ENCODE measurements around the gene GUK1.
"Not testable (repeated sequence)": the region's sequence is repeated elsewhere in the genome, so short reads cannot be mapped to it uniquely, and the experiment has no call there.

The GUK1 gene

DNA sequence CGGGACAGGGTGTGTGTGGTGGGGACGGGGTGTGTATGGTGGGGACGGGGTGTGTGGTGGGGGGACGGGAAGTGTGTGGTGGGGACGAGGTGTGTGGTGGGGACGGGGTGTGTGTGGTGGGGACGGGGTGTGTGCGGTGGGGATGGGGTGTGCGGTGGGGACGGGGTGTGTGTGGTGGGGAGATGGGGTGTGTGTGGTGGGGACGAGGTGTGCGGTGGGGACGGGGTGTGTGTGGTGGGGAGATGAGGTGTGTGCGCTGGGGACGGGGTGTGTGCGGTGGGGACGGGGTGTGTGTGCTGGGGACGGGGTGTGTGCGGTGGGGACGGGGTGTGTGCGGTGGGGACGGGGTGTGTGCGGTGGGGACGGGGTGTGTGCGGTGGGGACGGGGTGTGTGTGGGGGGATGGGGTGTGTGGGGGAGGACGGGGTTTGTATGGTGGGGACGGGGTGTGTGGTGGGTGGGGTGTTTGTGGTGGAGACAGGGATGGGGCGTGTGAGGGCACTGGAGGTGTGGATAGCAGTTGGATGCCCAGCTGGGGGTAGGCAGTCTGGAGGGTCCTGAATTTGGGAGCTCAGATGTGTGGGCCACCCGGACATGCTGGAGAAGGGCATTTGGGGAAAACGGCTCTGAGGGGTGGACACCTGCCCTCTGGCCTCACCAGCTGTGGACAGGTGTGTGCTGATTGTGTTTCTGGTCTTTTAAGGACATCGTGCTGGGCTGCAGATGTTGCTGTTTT, 42.4 kb downstream of the GUK1 start:
- no peak for TF ChIP-seq Cebpa-rat (IDR thresholded peaks at IDR 0.05)
- H3K4me2 ChIP-seq: no peak overlapping the region
- peaks cover 0 to 51% (median 8%) of the 10 kb centered on the region in 11 experiments; a peak in 11 of 22 replicates for H4K20me1 ChIP-seq
- H3K4me1 ChIP-seq: peaks cover 19 to 31% (median 21%) of the 10 kb centered on the region in 10 experiments
- H3K9ac ChIP-seq: no peak overlapping the region; a peak in 1 of 22 replicates
- peaks cover 0 to 6% (median 0%) of the 10 kb centered on the region in 11 experiments; a peak in 1 of 22 replicates for H3K36me3 ChIP-seq
- no peak overlapping the region for H3K4me3 ChIP-seq
- no peaks in the 10 kb centered on the region for H3K27me3 ChIP-seq
- H3K27ac ChIP-seq: no peak overlapping the region
- H3K9me3 ChIP-seq (replicated peaks in 1 of 11): no peaks in the 10 kb centered on the region

GRCh38 chr1:228184152-228184551, 44.1 kb downstream of the GUK1 start:
- Histone ChIP-seq H3K4me2 (no peak overlapping the region), H3K9me3 (replicated peaks in 1 of 11) (peaks cover 0 to 13% (median 7%) of the 10 kb centered on the region in 11 experiments; a peak in 12 of 22 replicates), H3K27ac (no peak overlapping the region), H3K27me3 (no peaks in the 10 kb centered on the region), H3K4me1 (peaks cover 3 to 14% (median 4%) of the 10 kb centered on the region in 10 experiments; a peak in 17 of 20 replicates), H4K20me1 (peaks cover 0 to 35% (median 0%) of the 10 kb centered on the region in 11 experiments; a peak in 5 of 22 replicates), H3K4me3 (no peak overlapping the region), H3K9ac (no peak overlapping the region), H3K36me3 (peaks cover 0 to 6% (median 0%) of the 10 kb centered on the region in 11 experiments; a peak in 1 of 22 replicates)
- no peak for TF ChIP-seq Cebpa-rat (IDR thresholded peaks at IDR 0.05)

DNA sequence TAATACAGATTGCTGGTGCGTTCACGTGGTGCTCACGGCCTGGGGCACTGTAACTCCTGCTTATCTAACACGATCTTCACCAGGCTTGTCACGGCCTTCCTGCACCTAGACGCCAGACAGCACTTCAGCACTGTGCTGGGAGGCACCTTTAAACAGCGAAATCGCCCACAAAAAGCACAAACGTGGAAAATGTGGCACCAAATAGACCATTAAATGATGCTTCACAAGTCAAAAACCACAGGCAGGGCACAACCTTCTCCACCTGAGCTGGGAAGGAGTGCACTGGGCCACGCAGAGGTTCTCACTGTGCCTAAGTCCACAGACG, 45.5 kb downstream of the GUK1 start:
- H3K4me2 ChIP-seq: no peak overlapping the region
- no peaks in the 10 kb centered on the region for H3K4me1 ChIP-seq
- no peak overlapping the region for H3K9ac ChIP-seq
- peaks cover 0 to 13% (median 7%) of the 10 kb centered on the region in 11 experiments; a peak in 12 of 22 replicates for H3K9me3 ChIP-seq (replicated peaks in 1 of 11)
- H3K27ac ChIP-seq: no peak overlapping the region
- no peak for TF ChIP-seq Cebpa-rat (IDR thresholded peaks at IDR 0.05)
- peaks cover 0 to 26% (median 0%) of the 10 kb centered on the region in 11 experiments; a peak in 3 of 22 replicates for H4K20me1 ChIP-seq
- H3K36me3 ChIP-seq: peaks cover 0 to 6% (median 0%) of the 10 kb centered on the region in 11 experiments; a peak in 1 of 22 replicates
- H3K27me3 ChIP-seq: no peaks in the 10 kb centered on the region
- H3K4me3 ChIP-seq: no peak overlapping the region

GRCh38 chr1:228188249-228188648, 48.2 kb downstream of the GUK1 start:
- Histone ChIP-seq H3K9me3 (replicated peaks in 1 of 11) (peaks cover 0 to 13% (median 7%) of the 10 kb centered on the region in 11 experiments; a peak in 12 of 22 replicates), H4K20me1 (peaks cover 0 to 18% (median 0%) of the 10 kb centered on the region in 11 experiments; a peak in 1 of 22 replicates)
- not testable (repeated sequence) for H3K27me3 ChIP-seq, H3K9ac ChIP-seq, H3K27ac ChIP-seq, H3K4me1 ChIP-seq, H3K4me3 ChIP-seq, H3K4me2 ChIP-seq, H3K36me3 ChIP-seq

- Histone ChIP-seq H3K9me3 (replicated peaks in 1 of 11) (peaks cover 0 to 13% (median 7%) of the 10 kb centered on the region in 11 experiments; a peak in 12 of 22 replicates), H4K20me1 (peaks cover 0 to 8% (median 0%) of the 10 kb centered on the region in 11 experiments; a peak in 2 of 22 replicates), H3K4me1 (no peaks in the 10 kb centered on the region), H3K4me2 (no peak overlapping the region), H3K9ac (no peak overlapping the region), H3K36me3 (no peaks in the 10 kb centered on the region), H3K27me3 (no peaks in the 10 kb centered on the region), H3K27ac (no peak overlapping the region), H3K4me3 (no peak overlapping the region)
- no peak for TF ChIP-seq Cebpa-rat (IDR thresholded peaks at IDR 0.05)
Observed at GRCh38 chr1:228190182-228190581, 50.1 kb downstream of the GUK1 start.

DNA sequence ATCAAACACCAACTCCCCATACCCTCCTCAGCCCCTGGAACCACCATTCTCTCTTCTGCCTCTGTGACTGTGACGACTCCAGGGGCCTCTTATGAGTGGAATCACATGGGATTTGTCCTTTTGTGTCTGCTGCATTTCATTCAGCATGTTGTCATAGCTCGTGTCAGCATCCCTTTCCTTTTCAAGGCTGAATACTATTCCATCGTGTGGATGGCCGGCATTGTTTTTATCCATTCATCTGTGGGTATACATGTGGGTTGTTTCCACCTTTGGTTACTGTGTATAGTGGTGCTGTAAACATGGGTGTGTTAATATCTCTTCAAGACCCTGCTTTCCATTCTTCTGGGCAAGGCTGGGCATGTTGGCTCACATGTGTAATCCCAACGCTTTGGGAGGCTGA, 50.7 kb downstream of the GUK1 start:
- H3K4me2 ChIP-seq: no peak overlapping the region
- no peak for TF ChIP-seq Cebpa-rat (IDR thresholded peaks at IDR 0.05)

DNA sequence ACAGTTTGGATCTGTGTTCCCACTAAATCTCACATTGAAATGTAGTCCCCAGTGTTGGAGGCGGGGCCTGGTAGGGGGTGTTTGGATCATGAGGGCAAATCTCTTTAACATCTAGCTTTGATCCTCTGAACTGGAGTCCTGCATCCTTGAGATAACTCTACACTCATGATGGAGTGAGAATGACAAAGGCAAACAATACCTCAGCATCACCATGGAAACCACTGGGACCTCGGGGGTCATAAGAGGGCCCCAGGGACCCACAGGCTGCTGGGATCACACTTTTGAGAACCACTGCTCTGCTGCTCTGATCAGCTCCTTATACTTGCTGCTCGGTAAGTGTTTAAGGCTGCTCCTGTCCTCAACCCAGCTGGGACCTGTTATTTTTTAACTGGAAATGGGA, 54.4 kb downstream of the GUK1 start:
- H3K36me3 ChIP-seq: peaks cover 0 to 16% (median 8%) of the 10 kb centered on the region in 11 experiments; a peak in 9 of 22 replicates
- H3K4me1 ChIP-seq: no peaks in the 10 kb centered on the region
- H3K27me3 ChIP-seq: no peaks in the 10 kb centered on the region
- H3K27ac ChIP-seq: no peak overlapping the region
- no peak overlapping the region for H3K9ac ChIP-seq
- H3K4me3 ChIP-seq: no peak overlapping the region
- TF ChIP-seq Cebpa-rat (IDR thresholded peaks at IDR 0.05): no peak
- H3K9me3 ChIP-seq (replicated peaks in 1 of 11): peaks cover 12 to 22% (median 18%) of the 10 kb centered on the region in 11 experiments
- H4K20me1 ChIP-seq: peaks cover 0 to 8% (median 0%) of the 10 kb centered on the region in 11 experiments; a peak in 2 of 22 replicates
- H3K4me2 ChIP-seq: no peak overlapping the region

More for the DNA sequence above, 50.7 kb downstream of the GUK1 start:
- H3K4me1 ChIP-seq: no peaks in the 10 kb centered on the region
- H3K27me3 ChIP-seq: no peaks in the 10 kb centered on the region
- peaks cover 0 to 13% (median 7%) of the 10 kb centered on the region in 11 experiments; a peak in 12 of 22 replicates for H3K9me3 ChIP-seq (replicated peaks in 1 of 11)
- H3K27ac ChIP-seq: no peak overlapping the region
- H3K4me3 ChIP-seq: no peak overlapping the region
- no peak overlapping the region for H3K9ac ChIP-seq
- H4K20me1 ChIP-seq: peaks cover 0 to 8% (median 0%) of the 10 kb centered on the region in 11 experiments; a peak in 2 of 22 replicates
- no peaks in the 10 kb centered on the region for H3K36me3 ChIP-seq

DNA sequence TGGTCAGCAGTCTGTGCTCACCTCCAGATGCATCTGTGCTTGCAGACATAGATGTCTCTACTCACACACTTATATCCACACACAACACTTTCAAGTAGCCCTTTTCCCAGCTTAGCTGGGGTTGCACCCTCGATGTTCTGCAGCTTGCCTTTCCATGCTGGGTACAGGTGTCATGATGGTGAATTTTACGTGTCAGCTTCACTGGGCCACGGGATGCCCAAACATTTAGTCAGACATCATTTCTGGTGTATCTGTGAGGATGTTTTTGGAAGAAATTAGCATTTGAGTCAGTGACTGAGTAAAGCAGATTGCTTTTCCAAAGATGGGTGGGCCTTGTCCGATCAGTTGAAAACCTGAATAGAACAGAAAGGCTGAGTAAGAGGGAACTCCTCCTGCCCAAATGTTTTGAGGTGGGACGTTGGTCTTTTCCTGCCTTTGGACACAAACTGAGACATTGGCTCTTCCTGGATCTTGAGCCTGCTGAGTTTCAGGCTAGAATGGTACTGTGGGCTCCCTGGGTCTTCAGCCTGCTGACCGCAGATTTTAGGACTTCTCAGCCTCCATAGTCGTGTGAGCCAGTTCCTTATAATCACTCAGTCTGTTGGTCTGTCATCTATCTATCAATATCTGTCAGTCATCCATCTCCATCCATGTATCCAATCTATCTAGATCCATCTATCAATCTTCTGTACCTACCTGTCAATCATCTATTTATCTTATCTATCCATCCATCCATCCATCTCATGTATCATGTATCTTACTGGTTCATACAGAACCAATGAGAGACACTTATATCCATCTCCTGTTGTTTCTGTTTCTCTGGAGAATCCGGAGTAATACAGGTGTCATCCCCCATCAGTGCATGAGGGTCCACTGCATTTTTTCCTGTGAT, 55.1 kb downstream of the GUK1 start:
- no peak for TF ChIP-seq Cebpa-rat (IDR thresholded peaks at IDR 0.05)
- H3K4me3 ChIP-seq: no peak overlapping the region
- H3K27me3 ChIP-seq: no peaks in the 10 kb centered on the region
- H3K4me1 ChIP-seq: no peaks in the 10 kb centered on the region
- H3K9ac ChIP-seq: no peak overlapping the region
- H3K36me3 ChIP-seq: peaks cover 0 to 20% (median 8%) of the 10 kb centered on the region in 11 experiments; a peak in 10 of 22 replicates
- peaks cover 0 to 8% (median 0%) of the 10 kb centered on the region in 11 experiments; a peak in 2 of 22 replicates for H4K20me1 ChIP-seq
- H3K4me2 ChIP-seq: no peak overlapping the region
- H3K9me3 ChIP-seq (replicated peaks in 1 of 11): peaks cover 20 to 30% (median 25%) of the 10 kb centered on the region in 11 experiments
- H3K27ac ChIP-seq: no peak overlapping the region
